IPS-18c (cell line): ENCODE measurements around the gene PYHIN1.

Experiments used
- H3K4me3 ChIP-seq: 2 replicates; pipeline ENCODE4 v1.7.0; 2013; ENCODE audit warnings: low read depth, mild to moderate bottlenecking, low read length, moderate library complexity; ENCODE audit not compliant: insufficient read depth
- H3K9me3 ChIP-seq: one replicate; pipeline ENCODE4 v1.6.1; 2013; ENCODE audit warnings: mild to moderate bottlenecking, low read length, moderate library complexity; ENCODE audit not compliant: control insufficient read depth, insufficient read depth

Gene PYHIN1

GRCh38 chr1:158931055-158931737, at the start of gene PYHIN1:
PYHIN1 (plus strand) TSS chr1:158931552; CDS start chr1:158936911, 5,359 bp downstream.
- Histone ChIP-seq H3K9me3 (peaks cover 10% of the 10 kb centered on the region), H3K4me3 (no peak within 1 kb of the TSS)

GRCh38 chr1:158893654-158894053, 37.7 kb upstream of the PYHIN1 start:
- Histone ChIP-seq H3K9me3 (peaks cover 3% of the 10 kb centered on the region), H3K4me3 (no peak overlapping the region)

- Histone ChIP-seq H3K4me3 (no peak overlapping the region), H3K9me3 (no peaks in the 10 kb centered on the region)
These were observed 32.6 kb upstream of the PYHIN1 start for GRCh38 chr1:158898722-158899121.

DNA sequence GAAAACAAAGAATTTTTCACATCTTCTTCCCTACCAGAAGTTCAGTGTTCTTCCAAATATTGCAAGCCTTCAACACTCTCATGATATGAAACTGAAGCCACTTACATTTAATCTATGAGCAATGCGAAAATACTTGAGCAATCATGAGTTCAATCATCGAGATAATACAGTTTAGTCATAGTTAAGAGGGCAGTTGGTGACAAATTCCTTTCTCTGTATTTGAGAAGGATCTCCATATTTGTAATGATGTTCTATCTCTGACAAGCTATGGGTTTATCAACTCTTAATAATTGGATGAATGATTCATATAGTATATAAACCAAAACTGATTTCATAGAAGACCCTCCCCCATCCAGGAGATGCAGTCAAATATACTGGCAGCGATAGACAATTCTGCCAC, 29.7 kb upstream of the PYHIN1 start:
- Histone ChIP-seq H3K9me3 (no peaks in the 10 kb centered on the region), H3K4me3 (no peak overlapping the region)

DNA sequence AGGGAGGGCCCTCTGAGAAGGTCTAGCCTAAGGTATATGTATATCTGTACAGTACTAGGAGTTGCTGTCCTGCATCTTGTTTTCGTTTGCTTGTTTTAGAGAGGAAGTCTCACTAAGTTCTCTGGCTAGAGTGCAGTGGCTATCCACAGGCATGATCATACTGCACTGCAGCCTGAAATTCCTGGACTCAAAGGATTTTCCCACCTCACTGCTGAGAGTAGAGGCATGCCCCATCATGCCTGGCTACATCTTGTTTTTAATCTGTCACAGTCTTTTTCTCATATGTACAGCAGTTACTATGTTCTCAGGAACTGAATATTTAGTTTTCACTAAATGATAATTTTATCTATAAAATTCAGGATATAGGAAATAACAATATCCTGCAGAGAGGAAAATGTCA, 15.3 kb upstream of the PYHIN1 start:
- Histone ChIP-seq H3K9me3 (peaks cover 9% of the 10 kb centered on the region), H3K4me3 (no peak overlapping the region)

DNA sequence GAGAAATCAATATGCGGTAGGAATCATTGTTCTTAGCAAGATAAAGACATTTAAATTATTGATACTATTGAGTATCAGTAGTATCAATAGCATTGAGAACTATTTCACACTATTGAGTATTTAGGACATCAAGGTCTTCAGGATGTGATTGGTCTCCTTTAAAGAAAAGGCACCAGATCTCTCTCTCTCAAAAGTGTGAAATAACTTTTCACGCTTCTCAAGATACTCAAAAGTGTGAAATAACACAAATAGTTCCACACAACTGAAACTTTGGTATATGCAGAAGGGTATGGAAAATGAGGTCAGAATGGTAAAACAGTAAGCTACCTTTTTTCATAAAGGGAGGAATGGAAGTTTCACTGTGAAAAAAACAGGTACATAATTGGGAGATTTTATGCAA, 6.7 kb upstream of the PYHIN1 start:
- Histone ChIP-seq H3K4me3 (no peak overlapping the region), H3K9me3 (peaks cover 17% of the 10 kb centered on the region)

DNA sequence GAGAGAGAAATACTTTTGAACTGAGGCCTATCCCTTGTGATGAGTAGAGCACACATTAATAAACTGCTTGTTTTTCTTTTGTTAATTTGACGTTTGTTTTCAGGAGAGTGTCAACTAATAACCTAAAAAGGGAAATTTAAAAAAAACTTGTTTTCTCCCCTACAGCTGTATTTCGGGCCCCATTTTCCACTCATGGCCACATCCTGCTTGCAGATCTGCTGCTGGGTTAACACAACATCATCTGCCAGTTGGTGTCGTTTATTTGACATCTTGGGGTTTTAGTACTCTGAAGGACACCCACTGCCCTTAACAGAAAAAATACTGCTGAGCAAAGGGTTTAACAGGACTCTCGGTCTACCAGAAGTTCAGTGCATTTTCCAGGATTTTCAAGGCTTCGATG, 848 bp upstream of the PYHIN1 start:
- Histone ChIP-seq H3K9me3 (peaks cover 10% of the 10 kb centered on the region), H3K4me3 (no peak overlapping the region)

- H3K9me3 ChIP-seq: peaks cover 7% of the 10 kb centered on the region
- no peak overlapping the region for H3K4me3 ChIP-seq
These were observed 819 bp downstream of the PYHIN1 start for GRCh38 chr1:158932171-158932570.

DNA sequence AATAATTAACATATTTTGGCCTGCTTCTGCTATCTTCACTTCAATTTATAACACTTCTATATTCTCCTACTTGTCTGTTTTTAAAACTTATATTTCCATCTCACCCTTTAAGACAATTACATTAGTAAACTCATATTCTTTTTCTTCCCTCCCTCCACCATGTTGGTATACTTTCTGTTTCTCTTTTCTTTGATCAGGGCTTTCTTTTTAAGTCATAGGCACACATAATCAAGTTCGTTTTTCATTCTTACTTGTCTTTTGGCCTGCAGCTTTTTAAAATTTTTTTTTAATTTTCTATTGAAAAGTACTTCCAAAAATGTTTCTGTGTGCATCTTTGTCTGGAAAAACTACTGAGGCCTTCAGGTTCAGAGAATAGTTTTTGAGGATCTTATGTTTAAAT, 2.3 kb downstream of the PYHIN1 start:
- no peak overlapping the region for H3K4me3 ChIP-seq
- peaks cover 7% of the 10 kb centered on the region for H3K9me3 ChIP-seq

DNA sequence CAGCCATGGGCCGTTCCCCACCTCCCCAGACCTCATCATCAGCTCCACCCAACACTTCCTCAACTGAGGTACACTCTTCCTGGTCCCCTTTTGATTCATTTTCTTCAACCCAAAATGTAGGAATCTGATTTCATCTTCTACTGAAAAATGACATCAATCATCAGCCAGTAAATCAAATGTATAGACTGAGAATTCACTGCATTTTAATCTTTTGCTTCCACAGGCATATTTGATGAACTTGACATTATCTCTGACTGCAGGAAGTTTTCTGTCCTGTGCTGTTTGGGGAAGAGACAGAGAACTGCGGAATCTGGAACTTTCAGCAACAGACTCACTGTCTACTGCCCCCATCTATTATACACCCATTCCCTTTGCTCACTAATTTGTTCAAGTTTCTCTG, 7.8 kb downstream of the PYHIN1 start:
- no peak overlapping the region for H3K4me3 ChIP-seq
- no peaks in the 10 kb centered on the region for H3K9me3 ChIP-seq

- no peaks in the 10 kb centered on the region for H3K9me3 ChIP-seq
- H3K4me3 ChIP-seq: no peak overlapping the region
These were observed 10.0 kb downstream of the PYHIN1 start for GRCh38 chr1:158941317-158941716.

DNA sequence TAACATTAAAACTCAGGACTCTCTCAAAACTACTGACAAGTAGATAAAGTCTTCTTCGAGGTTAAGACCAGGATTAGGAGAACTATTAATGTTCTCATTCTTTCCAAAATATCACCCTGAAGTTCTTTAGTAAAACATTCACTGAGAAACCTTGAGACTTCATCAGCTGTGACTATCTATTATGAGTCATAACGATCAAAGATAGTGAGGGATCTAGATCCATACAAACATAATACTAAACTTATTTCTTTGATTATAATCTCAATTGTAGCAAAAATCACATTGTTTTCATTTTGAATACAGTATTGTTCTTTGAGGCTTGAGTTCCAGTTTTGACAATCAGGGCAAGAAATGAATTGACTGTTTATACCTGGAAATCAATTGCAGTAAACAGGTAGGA, 11.1 kb downstream of the PYHIN1 start:
- Histone ChIP-seq H3K9me3 (no peaks in the 10 kb centered on the region), H3K4me3 (no peak overlapping the region)

GRCh38 chr1:158943059-158943458, 11.7 kb downstream of the PYHIN1 start:
- Histone ChIP-seq H3K9me3 (no peaks in the 10 kb centered on the region), H3K4me3 (no peak overlapping the region)

DNA sequence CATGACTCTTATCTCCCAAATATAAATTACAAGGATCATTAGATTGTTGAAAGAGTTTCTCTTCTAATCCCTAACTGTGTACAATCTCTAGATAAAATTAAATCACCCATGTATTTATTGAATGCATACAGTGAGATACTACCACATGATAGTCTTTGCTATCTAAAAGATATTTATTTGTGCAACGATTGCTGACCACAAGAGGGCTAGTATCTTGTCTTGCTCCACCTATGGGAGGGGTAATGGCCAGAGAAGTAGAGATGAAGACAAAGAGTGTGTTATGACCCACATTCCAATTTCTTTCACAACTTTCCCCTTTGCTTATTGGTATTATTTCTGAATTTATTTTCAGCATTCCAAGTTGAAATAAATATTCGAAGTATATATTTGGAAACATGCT, 13.7 kb downstream of the PYHIN1 start:
- Histone ChIP-seq H3K4me3 (no peak overlapping the region), H3K9me3 (no peaks in the 10 kb centered on the region)

DNA sequence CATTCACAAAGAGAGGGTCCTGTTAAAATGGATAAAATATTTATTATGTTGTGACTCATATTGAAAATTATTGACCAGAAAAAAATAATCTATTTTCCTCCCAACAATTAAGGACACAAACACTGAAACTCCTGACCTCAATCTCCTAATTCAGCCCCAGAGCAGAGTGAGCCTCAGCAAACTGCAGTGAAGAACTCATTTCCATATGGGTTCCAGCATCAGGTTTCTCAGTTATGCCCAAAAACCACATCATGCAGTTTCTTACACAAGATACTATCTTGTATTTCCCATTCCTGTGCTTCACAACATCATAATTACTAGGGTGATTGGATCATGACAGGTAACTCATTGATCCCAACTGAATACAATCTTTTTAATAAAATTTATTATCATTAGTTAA, 15.4 kb downstream of the PYHIN1 start:
- H3K4me3 ChIP-seq: no peak overlapping the region
- H3K9me3 ChIP-seq: no peaks in the 10 kb centered on the region

GRCh38 chr1:158951956-158952355, 20.6 kb downstream of the PYHIN1 start:
- peaks cover 7% of the 10 kb centered on the region for H3K9me3 ChIP-seq
- no peak overlapping the region for H3K4me3 ChIP-seq

DNA sequence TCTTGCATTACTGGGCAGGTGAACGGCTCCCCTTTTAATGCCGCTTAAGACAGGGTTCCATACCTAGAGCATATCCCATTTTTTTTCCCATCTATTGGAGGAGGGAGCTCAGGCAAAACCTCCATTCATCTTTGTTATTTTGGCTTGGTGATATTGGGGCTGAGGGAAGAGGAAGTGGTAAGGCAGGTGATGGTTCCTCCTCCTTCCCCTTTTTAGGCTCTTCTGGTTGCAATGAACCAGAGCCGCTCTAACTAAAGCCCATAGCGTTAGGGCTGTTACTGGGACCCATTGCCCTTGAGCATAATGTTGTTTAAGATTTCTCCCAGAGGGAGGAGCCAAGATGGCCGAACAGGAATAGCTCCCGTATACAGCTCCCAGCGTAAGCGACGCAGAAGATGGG, 21.1 kb downstream of the PYHIN1 start:
- Histone ChIP-seq H3K9me3 (peaks cover 7% of the 10 kb centered on the region), H3K4me3 (no peak overlapping the region)

GRCh38 chr1:158961178-158961577, 29.8 kb downstream of the PYHIN1 start:
- Histone ChIP-seq H3K9me3 (no peaks in the 10 kb centered on the region), H3K4me3 (no peak overlapping the region)

- Histone ChIP-seq H3K4me3 (no peak overlapping the region), H3K9me3 (no peaks in the 10 kb centered on the region)
These were observed 31.6 kb downstream of the PYHIN1 start for GRCh38 chr1:158962983-158963382.
